ENCODE measurements around the gene PRKD2.
"Not testable (repeated sequence)": the region's sequence is repeated elsewhere in the genome, so short reads cannot be mapped to it uniquely, and the experiment has no call there.

The PRKD2 gene

GRCh38 chr19:46717034-46717715 is at the start of gene PRKD2:
Gene PRKD2 (minus strand): TSS chr19:46717114. CDS start chr19:46716370, 744 bp downstream.
- DNase-seq (ENCODE audit: low spot score), result peak; percentile 93
- Histone ChIP-seq H3K4me3 (peak within 1 kb of the TSS; percentile 95), H3K27ac (peak within 1 kb of the TSS; percentile 92 to 97)
- TF ChIP-seq CTCF (IDR thresholded peaks at IDR 0.05), result no peak

GRCh38 chr19:46764817-46765291 is 47.9 kb upstream of the PRKD2 start:
- DNase-seq (ENCODE audit: low spot score), result no peak
- no peak for TF ChIP-seq CTCF (IDR thresholded peaks at IDR 0.05)
- Histone ChIP-seq H3K27ac (no peak overlapping the region), H3K4me3 (no peak overlapping the region)

- no peak for DNase-seq (ENCODE audit: low spot score)
- no peak for TF ChIP-seq CTCF (IDR thresholded peaks at IDR 0.05)
- Histone ChIP-seq H3K27ac (no peak overlapping the region), H3K4me3 (no peak overlapping the region)
Measured at GRCh38 chr19:46762245-46762890, 45.5 kb upstream of the PRKD2 start.

GRCh38 chr19:46761418-46761831 is 44.5 kb upstream of the PRKD2 start:
- TF ChIP-seq CTCF (IDR thresholded peaks at IDR 0.05), result no peak
- DNase-seq (ENCODE audit: low spot score), result no peak
- peak overlapping the region in 1 of 2 donors; percentile 83 for H3K27ac ChIP-seq
- no peak overlapping the region for H3K4me3 ChIP-seq

- not testable (repeated sequence) for DNase-seq (ENCODE audit: low spot score); H3K4me3 ChIP-seq
- H3K27ac ChIP-seq, result peak overlapping the region in 1 of 2 donors; percentile 83
Measured at GRCh38 chr19:46760897-46761296, 44.0 kb upstream of the PRKD2 start.

GRCh38 chr19:46760363-46760762 is 43.4 kb upstream of the PRKD2 start:
- no peak for DNase-seq (ENCODE audit: low spot score)
- Histone ChIP-seq H3K27ac (peak overlapping the region in 1 of 2 donors; percentile 83), H3K4me3 (no peak overlapping the region)
- TF ChIP-seq CTCF (IDR thresholded peaks at IDR 0.05), result no peak

GRCh38 chr19:46759817-46760333 is 43.0 kb upstream of the PRKD2 start:
- no peak overlapping the region for H3K4me3 ChIP-seq
- no peak for TF ChIP-seq CTCF (IDR thresholded peaks at IDR 0.05)
- peak overlapping the region in 1 of 2 donors; percentile 83 for H3K27ac ChIP-seq
- DNase-seq (ENCODE audit: low spot score), result no peak
